OCI-LY3 (cell line): ENCODE results near the gene MAD1L1.

Experiments
- H2AFZ ChIP-seq: fragments of 200-600, 300-600 bp; shearing (Covaris generic); 2 replicates; pipeline ENCODE4 v1.6.0; 2014; ENCODE audit warnings: antibody characterized with exemption, low read depth, low read length
- H3K27ac ChIP-seq: fragments of 200-600, 300-600 bp; sonication (generic); 2 replicates; pipeline ENCODE4 v1.5.1; 2014; ENCODE audit warnings: mild to moderate bottlenecking, low read length, moderate library complexity, mixed read lengths
- H3K27me3 ChIP-seq: fragments of 200-600, 300-600 bp; sonication (generic); 2 replicates; pipeline ENCODE4 v1.6.1; 2014; ENCODE audit warnings: low read depth, low read length, mixed read lengths
- H3K36me3 ChIP-seq: fragments of 200-600, 300-600 bp; sonication (generic); replicated peaks from 2 replicates; pipeline ENCODE3; 2014; ENCODE audit warnings: low read depth, low read length, mixed read lengths
- H3K4me1 ChIP-seq: fragments of 300-600, 200-600 bp; sonication (generic); 2 replicates; pipeline ENCODE4 v1.6.1; 2014; ENCODE audit warnings: low read length, mixed read lengths
- H3K4me2 ChIP-seq: fragments of 200-600, 300-600 bp; sonication (generic); 2 replicates; pipeline ENCODE4 v1.6.1; 2014; ENCODE audit warnings: low read length, mixed read lengths
- H3K4me3 ChIP-seq: fragments of 300-600, 200-600 bp; sonication (generic); 2 replicates; pipeline ENCODE4 v1.5.1; 2014; ENCODE audit warnings: antibody characterized with exemption, mild to moderate bottlenecking, low read length, moderate library complexity
- H3K79me2 ChIP-seq: fragments of 300-600, 200-600 bp; shearing (Covaris generic); 2 replicates; pipeline ENCODE4 v1.6.1; 2014; ENCODE audit warnings: mild to moderate bottlenecking, low read length, mixed read lengths
- H3K9ac ChIP-seq: fragments of 300-600, 200-600 bp; shearing (Covaris generic); 2 replicates; pipeline ENCODE4 v1.6.0; 2014; ENCODE audit warnings: mild to moderate bottlenecking, low read length, moderate library complexity
- H3K9me3 ChIP-seq: fragments of 200-600, 300-600 bp; shearing (Covaris generic); 2 replicates; pipeline ENCODE4 v1.6.1; 2014; ENCODE audit warnings: low read length, mixed read lengths; ENCODE audit not compliant: insufficient read depth
- H4K20me1 ChIP-seq: fragments of 200-600, 300-600 bp; sonication (generic); 2 replicates; pipeline ENCODE4 v1.6.1; 2016; ENCODE audit warnings: low read length, mixed read lengths; ENCODE audit not compliant: insufficient read depth
- EZH2phosphoT487 ChIP-seq: fragments of 200-600 bp; shearing (Covaris generic); IDR thresholded peaks from 2 replicates; pipeline ENCODE4 v1.6.1; 2018; ENCODE audit warnings: antibody characterized with exemption, mixed run types, low read depth
- TF ChIP-seq, protein P1 (sequence below): fragments of 200-600, 300-600 bp; sonication (generic); IDR thresholded peaks from 2 replicates; pipeline ENCODE4 v1.5.1; 2014; ENCODE audit warnings: antibody characterized with exemption, low read length, low read depth

Gene MAD1L1

GRCh38 chr7:1890289-1891235 is 342.2 kb downstream of the MAD1L1 start:
- Histone ChIP-seq H3K4me1 (no peaks in the 10 kb centered on the region), H3K27ac (no peak overlapping the region), H3K9me3 (no peaks in the 10 kb centered on the region), H4K20me1 (no peaks in the 10 kb centered on the region), H3K36me3 (peaks cover 19% of the 10 kb centered on the region), H3K4me3 (no peak overlapping the region), H3K27me3 (no peaks in the 10 kb centered on the region), H3K4me2 (no peak overlapping the region), H2AFZ (no peak overlapping the region), H3K79me2 (no peaks in the 10 kb centered on the region), H3K9ac (no peak overlapping the region)
- TF ChIP-seq EZH2phosphoT487 = no peak

DNA sequence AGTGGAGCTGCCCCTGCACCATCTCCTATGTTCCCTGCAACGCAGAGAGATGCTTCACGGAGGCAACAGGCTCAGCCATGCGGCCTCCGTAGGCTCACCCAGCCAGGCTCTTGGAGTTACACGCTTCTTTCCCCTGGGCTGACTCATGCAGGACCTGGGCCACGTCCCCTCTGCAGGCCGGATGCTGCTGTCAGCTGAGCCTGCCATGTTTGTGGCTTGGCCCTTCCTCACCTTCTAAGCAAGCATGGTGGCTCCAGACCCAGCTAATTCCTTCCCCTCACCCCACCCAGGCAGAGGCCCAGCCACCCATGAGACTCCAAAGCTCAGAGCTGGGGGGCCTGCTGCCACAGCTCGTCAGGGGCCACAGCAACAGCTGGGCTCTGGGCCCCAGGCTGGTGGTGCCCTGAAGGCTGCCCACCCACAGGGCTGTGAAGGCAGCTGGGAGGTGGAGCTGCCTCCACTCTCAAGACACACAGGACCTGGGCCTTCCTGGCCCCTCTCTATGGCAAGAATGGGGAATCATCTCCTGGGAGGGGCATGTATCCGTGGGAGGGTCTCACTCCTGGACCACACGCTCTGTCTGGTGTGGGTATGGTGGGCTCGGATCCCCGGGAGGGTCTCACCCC is 343.1 kb downstream of the MAD1L1 start:
- no peaks in the 10 kb centered on the region for H3K9me3 ChIP-seq
- H3K4me1 ChIP-seq = no peaks in the 10 kb centered on the region
- no peak overlapping the region for H3K4me3 ChIP-seq
- no peak overlapping the region for H3K4me2 ChIP-seq
- H3K9ac ChIP-seq = no peak overlapping the region
- no peak overlapping the region for H2AFZ ChIP-seq
- no peaks in the 10 kb centered on the region for H3K27me3 ChIP-seq
- TF ChIP-seq, protein P1, sequence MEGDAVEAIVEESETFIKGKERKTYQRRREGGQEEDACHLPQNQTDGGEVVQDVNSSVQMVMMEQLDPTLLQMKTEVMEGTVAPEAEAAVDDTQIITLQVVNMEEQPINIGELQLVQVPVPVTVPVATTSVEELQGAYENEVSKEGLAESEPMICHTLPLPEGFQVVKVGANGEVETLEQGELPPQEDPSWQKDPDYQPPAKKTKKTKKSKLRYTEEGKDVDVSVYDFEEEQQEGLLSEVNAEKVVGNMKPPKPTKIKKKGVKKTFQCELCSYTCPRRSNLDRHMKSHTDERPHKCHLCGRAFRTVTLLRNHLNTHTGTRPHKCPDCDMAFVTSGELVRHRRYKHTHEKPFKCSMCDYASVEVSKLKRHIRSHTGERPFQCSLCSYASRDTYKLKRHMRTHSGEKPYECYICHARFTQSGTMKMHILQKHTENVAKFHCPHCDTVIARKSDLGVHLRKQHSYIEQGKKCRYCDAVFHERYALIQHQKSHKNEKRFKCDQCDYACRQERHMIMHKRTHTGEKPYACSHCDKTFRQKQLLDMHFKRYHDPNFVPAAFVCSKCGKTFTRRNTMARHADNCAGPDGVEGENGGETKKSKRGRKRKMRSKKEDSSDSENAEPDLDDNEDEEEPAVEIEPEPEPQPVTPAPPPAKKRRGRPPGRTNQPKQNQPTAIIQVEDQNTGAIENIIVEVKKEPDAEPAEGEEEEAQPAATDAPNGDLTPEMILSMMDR = no peak
- TF ChIP-seq EZH2phosphoT487 = no peak
- H4K20me1 ChIP-seq = no peaks in the 10 kb centered on the region
- H3K79me2 ChIP-seq = no peaks in the 10 kb centered on the region
- no peak overlapping the region for H3K27ac ChIP-seq
- peaks cover 19% of the 10 kb centered on the region for H3K36me3 ChIP-seq

DNA sequence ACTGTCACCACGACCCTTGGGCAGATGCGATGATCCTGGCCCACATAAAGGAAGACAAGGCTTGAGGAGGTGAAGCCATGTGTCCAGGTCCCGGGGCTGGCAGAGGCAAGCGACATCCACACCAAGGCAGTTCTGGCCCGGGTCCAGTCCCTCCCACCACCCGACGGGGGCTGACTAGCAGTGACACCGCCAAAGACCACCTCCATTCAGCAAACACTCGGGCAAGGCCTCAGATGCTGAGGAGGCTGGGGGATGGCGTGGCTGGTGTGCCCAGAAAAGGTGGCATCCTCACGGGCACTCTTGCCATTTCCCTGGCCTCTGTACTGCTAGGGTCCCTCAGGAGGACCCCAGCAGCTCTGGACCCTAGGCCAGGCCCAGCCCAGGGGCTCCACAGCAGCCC is 343.7 kb downstream of the MAD1L1 start:
- H3K27me3 ChIP-seq = no peaks in the 10 kb centered on the region
- H3K9ac ChIP-seq = no peak overlapping the region
- no peaks in the 10 kb centered on the region for H3K79me2 ChIP-seq
- no peak overlapping the region for H2AFZ ChIP-seq
- TF ChIP-seq EZH2phosphoT487 = no peak
- TF ChIP-seq, protein P1 = no peak
- H3K9me3 ChIP-seq = no peaks in the 10 kb centered on the region
- no peak overlapping the region for H3K4me3 ChIP-seq
- H3K27ac ChIP-seq = no peak overlapping the region
- no peak overlapping the region for H3K4me2 ChIP-seq
- no peaks in the 10 kb centered on the region for H4K20me1 ChIP-seq
- H3K4me1 ChIP-seq = no peaks in the 10 kb centered on the region
- peaks cover 19% of the 10 kb centered on the region for H3K36me3 ChIP-seq

- TF ChIP-seq, protein P1 = no peak
- TF ChIP-seq EZH2phosphoT487 = no peak
- H3K27ac ChIP-seq = no peak overlapping the region
- no peak overlapping the region for H3K4me2 ChIP-seq
- no peak overlapping the region for H2AFZ ChIP-seq
- H4K20me1 ChIP-seq = no peaks in the 10 kb centered on the region
- H3K4me3 ChIP-seq = no peak overlapping the region
- H3K9me3 ChIP-seq = no peaks in the 10 kb centered on the region
- no peaks in the 10 kb centered on the region for H3K79me2 ChIP-seq
- H3K27me3 ChIP-seq = no peaks in the 10 kb centered on the region
- H3K9ac ChIP-seq = no peak overlapping the region
- peaks cover 19% of the 10 kb centered on the region for H3K36me3 ChIP-seq
- H3K4me1 ChIP-seq = no peaks in the 10 kb centered on the region
Measured at GRCh38 chr7:1888425-1888824, 344.3 kb downstream of the MAD1L1 start.
